ENCODE measurements around the gene SLX4IP. TPM values are rescaled to one million over a fixed set of nuclear protein-coding genes. Genes with fewer than 3 reads are reported as not detected.

Gene SLX4IP
- total RNA-seq, 3 donors from 2014 or later: 5.7 to 9.7 (median 7.7) TPM

DNA sequence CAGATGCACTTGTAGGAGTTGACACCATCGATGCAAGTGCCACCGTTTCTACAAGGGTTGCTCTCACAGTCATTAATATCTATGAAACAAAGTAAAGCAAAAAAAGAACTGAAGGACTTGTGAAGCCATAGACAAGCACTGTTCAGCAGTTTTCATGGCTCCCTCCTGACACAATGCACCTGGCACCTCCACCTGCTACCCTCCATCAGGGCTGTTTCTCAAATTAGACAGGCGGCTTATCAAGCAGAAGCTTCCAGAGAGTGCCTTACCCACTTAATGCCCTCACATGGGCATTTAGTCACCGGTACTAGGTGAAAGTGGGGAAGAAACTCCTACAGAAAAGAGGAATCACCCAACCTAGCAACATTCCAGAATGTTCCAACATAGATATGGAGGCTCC lies 210.9 kb downstream of the SLX4IP start:
- Histone ChIP-seq H3K9me3 (no peaks in the 10 kb centered on the region), H3K4me3 (no peak overlapping the region), H3K36me3 (ENCODE audit: low read depth) (peaks cover 11% of the 10 kb centered on the region), H3K4me1 (ENCODE audit: low read depth) (no peaks in the 10 kb centered on the region)
- ATAC-seq (no peak), DNase-seq (no peak)
- TF ChIP-seq, protein P1, sequence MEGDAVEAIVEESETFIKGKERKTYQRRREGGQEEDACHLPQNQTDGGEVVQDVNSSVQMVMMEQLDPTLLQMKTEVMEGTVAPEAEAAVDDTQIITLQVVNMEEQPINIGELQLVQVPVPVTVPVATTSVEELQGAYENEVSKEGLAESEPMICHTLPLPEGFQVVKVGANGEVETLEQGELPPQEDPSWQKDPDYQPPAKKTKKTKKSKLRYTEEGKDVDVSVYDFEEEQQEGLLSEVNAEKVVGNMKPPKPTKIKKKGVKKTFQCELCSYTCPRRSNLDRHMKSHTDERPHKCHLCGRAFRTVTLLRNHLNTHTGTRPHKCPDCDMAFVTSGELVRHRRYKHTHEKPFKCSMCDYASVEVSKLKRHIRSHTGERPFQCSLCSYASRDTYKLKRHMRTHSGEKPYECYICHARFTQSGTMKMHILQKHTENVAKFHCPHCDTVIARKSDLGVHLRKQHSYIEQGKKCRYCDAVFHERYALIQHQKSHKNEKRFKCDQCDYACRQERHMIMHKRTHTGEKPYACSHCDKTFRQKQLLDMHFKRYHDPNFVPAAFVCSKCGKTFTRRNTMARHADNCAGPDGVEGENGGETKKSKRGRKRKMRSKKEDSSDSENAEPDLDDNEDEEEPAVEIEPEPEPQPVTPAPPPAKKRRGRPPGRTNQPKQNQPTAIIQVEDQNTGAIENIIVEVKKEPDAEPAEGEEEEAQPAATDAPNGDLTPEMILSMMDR (IDR thresholded peaks at IDR 0.05): no peak
- intact Hi-C loops (cut with DNase I, micrococcal nuclease): no loop called here

DNA sequence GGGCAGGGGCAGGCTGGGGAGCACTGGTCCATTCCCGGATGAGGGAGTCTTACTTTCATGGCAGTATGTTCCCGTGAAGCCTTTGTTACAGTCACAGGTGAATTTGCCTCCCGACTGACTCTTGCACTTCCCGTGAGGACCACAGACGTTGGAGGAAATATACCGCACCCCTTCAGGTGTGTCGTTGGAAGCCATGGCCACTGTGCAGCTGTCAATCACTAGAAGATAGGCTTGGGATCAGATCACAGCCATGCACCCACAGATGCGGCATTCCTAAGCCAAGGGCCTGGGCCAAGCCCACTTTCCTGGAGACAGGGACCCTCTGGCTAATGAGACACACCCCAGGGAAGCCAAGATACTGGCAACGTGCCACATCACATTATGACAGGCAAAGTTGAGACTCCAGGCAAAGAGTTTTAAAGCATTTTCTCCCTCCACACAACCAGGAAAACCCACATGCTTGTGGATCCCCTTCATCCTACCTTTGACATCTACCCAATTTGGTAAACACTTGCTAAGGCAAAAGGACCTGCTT lies 211.8 kb downstream of the SLX4IP start:
- Histone ChIP-seq H3K36me3 (ENCODE audit: low read depth) (peaks cover 12% of the 10 kb centered on the region), H3K4me3 (no peak overlapping the region), H3K4me1 (ENCODE audit: low read depth) (no peaks in the 10 kb centered on the region), H3K9me3 (no peaks in the 10 kb centered on the region)
- intact Hi-C loops (cut with DNase I, micrococcal nuclease): no loop called here
- TF ChIP-seq, protein P1 (IDR thresholded peaks at IDR 0.05): no peak
- no peak for DNase-seq
- no peak for ATAC-seq

DNA sequence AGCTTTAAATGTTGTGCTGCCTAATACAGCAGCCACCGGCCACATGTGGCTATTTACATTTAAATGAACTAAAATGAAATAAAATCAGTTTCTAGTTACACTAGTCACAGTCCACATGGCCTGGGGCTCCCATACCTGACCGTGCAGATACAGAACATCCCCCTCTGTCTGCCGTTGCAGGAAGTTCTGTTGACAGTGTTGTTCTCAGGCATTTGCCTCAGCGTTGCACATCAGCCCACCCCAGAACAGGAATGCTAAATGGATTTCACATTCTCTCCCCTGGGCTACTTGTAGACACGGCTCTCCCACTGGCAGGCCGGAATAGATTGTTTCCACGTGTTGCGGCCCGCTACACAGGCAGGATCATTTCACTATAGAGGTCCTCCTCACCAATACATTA lies 212.4 kb downstream of the SLX4IP start:
- intact Hi-C loops (cut with DNase I, micrococcal nuclease): no loop called here
- Histone ChIP-seq H3K4me1 (ENCODE audit: low read depth) (no peaks in the 10 kb centered on the region), H3K9me3 (no peaks in the 10 kb centered on the region), H3K36me3 (ENCODE audit: low read depth) (peaks cover 10% of the 10 kb centered on the region), H3K4me3 (no peak overlapping the region)
- DNase-seq (no peak), ATAC-seq (no peak)
- TF ChIP-seq, protein P1 (IDR thresholded peaks at IDR 0.05): no peak

DNA sequence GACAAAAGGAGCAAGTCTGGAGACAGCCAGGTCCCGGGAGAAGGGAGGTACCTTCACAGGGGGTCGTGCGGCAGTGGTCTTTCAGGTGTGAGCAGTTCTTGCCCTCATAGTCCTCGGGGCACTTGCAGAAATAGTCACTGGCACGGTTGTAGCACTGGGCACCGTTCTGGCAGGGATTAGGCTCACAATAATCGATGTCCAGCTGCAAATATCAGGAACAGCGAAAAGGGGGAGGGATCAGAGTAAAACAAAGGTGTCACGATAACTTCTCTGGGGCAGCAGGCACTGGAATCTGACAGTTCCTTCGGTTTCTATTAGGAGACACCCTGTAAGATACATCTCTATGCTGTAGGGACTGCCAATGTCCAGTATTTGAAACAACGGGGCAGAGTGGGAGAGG lies 212.8 kb downstream of the SLX4IP start:
- DNase-seq (no peak), ATAC-seq (no peak)
- TF ChIP-seq, protein P1 (IDR thresholded peaks at IDR 0.05): no peak
- intact Hi-C loops (cut with DNase I, micrococcal nuclease): no loop called here
- Histone ChIP-seq H3K4me1 (ENCODE audit: low read depth) (no peaks in the 10 kb centered on the region), H3K4me3 (no peak overlapping the region), H3K9me3 (no peaks in the 10 kb centered on the region), H3K36me3 (ENCODE audit: low read depth) (peaks cover 7% of the 10 kb centered on the region)

DNA sequence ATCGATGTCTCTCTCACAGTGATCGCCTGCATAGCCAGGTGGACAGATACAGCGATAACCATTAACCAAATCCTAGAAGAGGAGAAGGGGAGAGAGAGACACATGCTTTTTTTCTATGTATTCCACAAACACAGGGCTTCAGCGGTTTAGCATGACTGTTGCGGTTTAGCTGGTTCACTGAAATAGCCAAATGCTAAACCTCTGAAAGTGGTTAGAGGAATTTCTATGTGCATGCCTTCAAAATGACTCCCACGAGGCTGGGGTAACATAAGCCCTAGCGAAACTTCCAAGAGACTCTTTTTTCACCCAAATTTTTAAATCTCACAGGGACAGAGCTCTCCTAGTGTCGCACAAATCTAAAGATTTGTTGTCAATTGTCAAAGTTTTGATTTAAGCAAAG lies 213.5 kb downstream of the SLX4IP start:
- no peaks in the 10 kb centered on the region for H3K9me3 ChIP-seq
- H3K4me1 ChIP-seq (ENCODE audit: low read depth): no peaks in the 10 kb centered on the region
- no peak for DNase-seq
- ATAC-seq: no peak
- peaks cover 7% of the 10 kb centered on the region for H3K36me3 ChIP-seq (ENCODE audit: low read depth)
- intact Hi-C loops (cut with DNase I, micrococcal nuclease): no loop called here
- TF ChIP-seq, protein P1 (IDR thresholded peaks at IDR 0.05): no peak
- no peak overlapping the region for H3K4me3 ChIP-seq

Data from mucosa of descending colon (tissue), 3 donors.